HEK293 (cell line): Measurements from ENCODE around the gene AURKAIP1.

ENCODE experiments used
- CTCF ChIA-PET: fragments of 350-600 bp; formaldehyde crosslinking; extraction: SDS; loops from one replicate; lab custom pipeline; 2021; ENCODE audit warnings: antibody characterized with exemption; lab: Yijun Ruan, JAX
- POLR2A ChIA-PET: fragments of 300-600 bp; formaldehyde crosslinking; extraction: SDS; loops from one replicate; lab custom pipeline; 2020; ENCODE audit warnings: antibody characterized with exemption, inconsistent platforms; lab: Yijun Ruan, JAX
- H3K27ac ChIP-seq: fragments of 200-500 bp; sonication (Bioruptor generic); 2 replicates; pipeline ENCODE4 v1.5.1; 2014; ENCODE audit warnings: low read depth, low read length, control low read depth, inconsistent platforms; ENCODE audit errors: extremely low read depth
- H3K36me3 ChIP-seq, 2 experiments: fragments of 200-500 bp in 1 of 2; sonication (Bioruptor generic) in 1 of 2; 1 replicate in 1 of 2; 2 replicates in 1 of 2; pipeline ENCODE4 v1.5.1; 2014 to 2017; ENCODE audit warnings: inconsistent platforms in 2 of 2, low read length in 2 of 2; ENCODE audit not compliant: control insufficient read depth in 2 of 2, insufficient read depth in 1 of 2
- H3K4me1 ChIP-seq: fragments of 200-500 bp; sonication (Bioruptor generic); 2 replicates; pipeline ENCODE4 v1.5.1; 2014; ENCODE audit warnings: mild to moderate bottlenecking, low read length, inconsistent platforms; ENCODE audit not compliant: control insufficient read depth, insufficient read depth
- H3K4me3 ChIP-seq: 2 replicates; pipeline ENCODE4 v1.5.1; 2011; ENCODE audit warnings: low read depth, mild to moderate bottlenecking, control low read depth, low read length, moderate library complexity
- H3K9me3 ChIP-seq: fragments of 200-500 bp; sonication (Bioruptor generic); 2 replicates; pipeline ENCODE4 v1.5.1; 2014; ENCODE audit warnings: low read depth, low read length, inconsistent platforms; ENCODE audit not compliant: control insufficient read depth, insufficient read depth
- BCL11A ChIP-seq: fragments of 450-650 bp; formaldehyde crosslinking; IDR thresholded peaks from 2 replicates; pipeline ENCODE4 v1.5.1; 2016; ENCODE audit warnings: low read depth, missing biosample characterization, missing genetic modification characterization
- GLI2 ChIP-seq: fragments of 450-650 bp; formaldehyde crosslinking; IDR thresholded peaks from 2 replicates; pipeline ENCODE4; 2017; ENCODE audit warnings: missing biosample characterization, missing genetic modification characterization, low read depth, borderline replicate concordance
- KLF7 ChIP-seq: fragments of 450-650 bp; formaldehyde crosslinking; IDR thresholded peaks from 2 replicates; pipeline ENCODE4 v1.5.1; 2016; ENCODE audit warnings: missing biosample characterization, missing genetic modification characterization, borderline replicate concordance
- SP2 ChIP-seq: fragments of 450-650 bp; formaldehyde crosslinking; IDR thresholded peaks from 2 replicates; pipeline ENCODE4 v1.5.1; 2016; ENCODE audit warnings: missing biosample characterization, missing genetic modification characterization
- ZEB2 ChIP-seq: fragments of 450-650 bp; formaldehyde crosslinking; IDR thresholded peaks from 2 replicates; pipeline ENCODE4 v1.5.1; 2016; ENCODE audit warnings: missing biosample characterization, missing genetic modification characterization
- ZFHX2 ChIP-seq: fragments of 450-650 bp; formaldehyde crosslinking; conservative IDR thresholded peaks from 2 replicates; pipeline ENCODE4 v1.5.1; 2016; ENCODE audit warnings: missing biosample characterization, missing genetic modification characterization
- ZNF266 ChIP-seq: fragments of 450-650 bp; formaldehyde crosslinking; IDR thresholded peaks from 2 replicates; pipeline ENCODE4 v1.5.1; 2016; ENCODE audit warnings: missing biosample characterization, missing genetic modification characterization, low read depth
- ZNF274 ChIP-seq, 2 experiments: fragments of 200-500 bp in 1 of 2; fragments of 450-650 bp in 1 of 2; sonication (Bioruptor generic) in 1 of 2; formaldehyde crosslinking in 1 of 2; IDR thresholded peaks; 2 replicates each; pipeline versions ENCODE4 v1.5.1 to v1.6.1; 2014 to 2016; ENCODE audit warnings: borderline replicate concordance in 1 of 2, inconsistent platforms in 1 of 2, low read length in 1 of 2, missing biosample characterization in 1 of 2, missing genetic modification characterization in 1 of 2
- ZNF302 ChIP-seq: fragments of 450-650 bp; formaldehyde crosslinking; IDR thresholded peaks from 2 replicates; pipeline ENCODE4 v1.5.1; 2016; ENCODE audit warnings: missing biosample characterization, missing genetic modification characterization, low read depth
- ZNF324 ChIP-seq: fragments of 450-650 bp; formaldehyde crosslinking; IDR thresholded peaks from 2 replicates; pipeline ENCODE4 v1.5.1; 2016; ENCODE audit warnings: missing biosample characterization, missing genetic modification characterization
- ZNF341 ChIP-seq: fragments of 450-650 bp; formaldehyde crosslinking; IDR thresholded peaks from 2 replicates; pipeline ENCODE4; 2016; ENCODE audit warnings: low read depth, missing biosample characterization, missing genetic modification characterization
- ZNF391 ChIP-seq: fragments of 450-650 bp; formaldehyde crosslinking; IDR thresholded peaks from 2 replicates; pipeline ENCODE4 v1.5.1; 2016; ENCODE audit warnings: low read depth, missing biosample characterization, missing genetic modification characterization, borderline replicate concordance
- ZNF416 ChIP-seq: fragments of 450-650 bp; formaldehyde crosslinking; IDR thresholded peaks from 2 replicates; pipeline ENCODE4 v1.5.1; 2016; ENCODE audit warnings: missing biosample characterization, missing genetic modification characterization
- ZNF654 ChIP-seq: fragments of 450-650 bp; formaldehyde crosslinking; IDR thresholded peaks from 2 replicates; pipeline ENCODE4 v1.5.1; 2016; ENCODE audit warnings: low read depth, missing biosample characterization, missing genetic modification characterization
- ZNF670 ChIP-seq: fragments of 450-650 bp; formaldehyde crosslinking; IDR thresholded peaks from 2 replicates; pipeline ENCODE4 v1.5.1; 2016; ENCODE audit warnings: missing biosample characterization, missing genetic modification characterization, low read depth
- ZNF830 ChIP-seq: fragments of 450-650 bp; IDR thresholded peaks from 2 replicates; pipeline ENCODE4 v1.5.0; 2018; ENCODE audit warnings: missing biosample characterization, missing genetic modification characterization, low read depth, mild to moderate bottlenecking, moderate library complexity
- TF ChIP-seq, protein P1 (sequence below): fragments of 450-650 bp; formaldehyde crosslinking; IDR thresholded peaks from 2 replicates; pipeline ENCODE4; 2016; ENCODE audit warnings: missing biosample characterization, missing genetic modification characterization
- TF ChIP-seq, protein P2 (sequence below): fragments of 450-650 bp; formaldehyde crosslinking; IDR thresholded peaks from 2 replicates; pipeline ENCODE4 v1.5.1; 2016; ENCODE audit warnings: missing biosample characterization, missing genetic modification characterization
- TF ChIP-seq, protein P3 (sequence below): fragments of 450-650 bp; formaldehyde crosslinking; IDR thresholded peaks from 2 replicates; pipeline ENCODE4 v1.5.1; 2016; ENCODE audit warnings: missing biosample characterization, missing genetic modification characterization
- TF ChIP-seq, protein P4 (sequence below): fragments of 450-650 bp; formaldehyde crosslinking; IDR thresholded peaks from 2 replicates; pipeline ENCODE4 v1.5.1; 2016; ENCODE audit warnings: missing biosample characterization, missing genetic modification characterization
- TF ChIP-seq, protein P5 (sequence below): sonication (generic); formaldehyde crosslinking; IDR thresholded peaks from 2 replicates; pipeline ENCODE4 v1.8.1; 2022; ENCODE audit warnings: mild to moderate bottlenecking, moderate library complexity, missing genetic modification reagents
- TF ChIP-seq, protein P6 (sequence below): fragments of 450-650 bp; formaldehyde crosslinking; IDR thresholded peaks from 2 replicates; pipeline ENCODE4 v1.5.1; 2017; ENCODE audit warnings: missing biosample characterization, missing genetic modification characterization

Gene AURKAIP1

DNA sequence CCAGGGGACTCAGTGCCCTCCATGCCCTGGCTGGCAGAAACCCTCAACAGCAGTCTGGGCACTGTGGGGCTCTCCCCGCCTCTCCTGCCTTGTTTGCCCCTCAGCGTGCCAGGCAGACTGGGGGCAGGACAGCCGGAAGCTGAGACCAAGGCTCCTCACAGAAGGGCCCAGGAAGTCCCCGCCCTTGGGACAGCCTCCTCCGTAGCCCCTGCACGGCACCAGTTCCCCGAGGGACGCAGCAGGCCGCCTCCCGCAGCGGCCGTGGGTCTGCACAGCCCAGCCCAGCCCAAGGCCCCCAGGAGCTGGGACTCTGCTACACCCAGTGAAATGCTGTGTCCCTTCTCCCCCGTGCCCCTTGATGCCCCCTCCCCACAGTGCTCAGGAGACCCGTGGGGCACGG is 46.8 kb downstream of the AURKAIP1 start:
- ChIA-PET CTCF (no interaction called here), POLR2A (no interaction called here)
- Histone ChIP-seq H3K27ac (no peak overlapping the region), H3K4me3 (no peak overlapping the region), H3K9me3 (no peaks in the 10 kb centered on the region), H3K4me1 (peaks cover 4% of the 10 kb centered on the region; the same call in 1 of the 2 replicates), H3K36me3 (peaks cover 0 to 24% of the 10 kb centered on the region in 2 experiments; a peak in 2 of 3 replicates)
- TF ChIP-seq SP2 (tag by site-specific recombination) (peak; percentile 10; the same call in 1 of the 2 replicates), ZNF274 (IDR thresholded peaks at IDR 0.05; ENCODE audit: low read length) (no peak), ZNF274 (tag by site-specific recombination; IDR thresholded peaks at IDR 0.05; ENCODE audit: borderline replicate concordance) (no peak)

DNA sequence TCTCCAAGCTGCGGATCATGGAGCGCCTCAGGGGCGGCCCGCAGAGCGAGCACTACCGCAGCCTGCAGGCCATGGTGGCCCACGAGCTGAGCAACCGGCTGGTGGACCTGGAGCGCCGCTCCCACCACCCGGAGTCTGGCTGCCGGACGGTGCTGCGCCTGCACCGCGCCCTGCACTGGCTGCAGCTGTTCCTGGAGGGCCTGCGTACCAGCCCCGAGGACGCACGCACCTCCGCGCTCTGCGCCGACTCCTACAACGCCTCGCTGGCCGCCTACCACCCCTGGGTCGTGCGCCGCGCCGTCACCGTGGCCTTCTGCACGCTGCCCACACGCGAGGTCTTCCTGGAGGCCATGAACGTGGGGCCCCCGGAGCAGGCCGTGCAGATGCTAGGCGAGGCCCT is 47.7 kb downstream of the AURKAIP1 start:
- Histone ChIP-seq H3K36me3 (peaks cover 0 to 29% of the 10 kb centered on the region in 2 experiments; a peak in 2 of 3 replicates), H3K4me1 (peaks cover 7% of the 10 kb centered on the region; the same call in 1 of the 2 replicates), H3K27ac (no peak overlapping the region), H3K4me3 (no peak overlapping the region), H3K9me3 (no peaks in the 10 kb centered on the region)
- CTCF ChIA-PET, result interaction anchor here (0.5 kb wide), 1 partner anchor 344 kb away, joined by 4 read pairs; no protein-coding TSS in a partner anchor
- TF ChIP-seq, protein P1, sequence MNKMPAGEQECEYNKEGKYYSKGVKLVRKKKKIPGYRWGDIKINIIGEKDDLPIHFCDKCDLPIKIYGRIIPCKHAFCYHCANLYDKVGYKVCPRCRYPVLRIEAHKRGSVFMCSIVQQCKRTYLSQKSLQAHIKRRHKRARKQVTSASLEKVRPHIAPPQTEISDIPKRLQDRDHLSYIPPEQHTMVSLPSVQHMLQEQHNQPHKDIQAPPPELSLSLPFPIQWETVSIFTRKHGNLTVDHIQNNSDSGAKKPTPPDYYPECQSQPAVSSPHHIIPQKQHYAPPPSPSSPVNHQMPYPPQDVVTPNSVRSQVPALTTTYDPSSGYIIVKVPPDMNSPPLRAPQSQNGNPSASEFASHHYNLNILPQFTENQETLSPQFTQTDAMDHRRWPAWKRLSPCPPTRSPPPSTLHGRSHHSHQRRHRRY (tag by site-specific recombination), result no peak
- TF ChIP-seq, protein P2, sequence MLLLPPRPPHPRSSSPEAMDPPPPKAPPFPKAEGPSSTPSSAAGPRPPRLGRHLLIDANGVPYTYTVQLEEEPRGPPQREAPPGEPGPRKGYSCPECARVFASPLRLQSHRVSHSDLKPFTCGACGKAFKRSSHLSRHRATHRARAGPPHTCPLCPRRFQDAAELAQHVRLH (tag by site-specific recombination), result no peak
- no peak for TF ChIP-seq ZFHX2
- TF ChIP-seq, protein P3, sequence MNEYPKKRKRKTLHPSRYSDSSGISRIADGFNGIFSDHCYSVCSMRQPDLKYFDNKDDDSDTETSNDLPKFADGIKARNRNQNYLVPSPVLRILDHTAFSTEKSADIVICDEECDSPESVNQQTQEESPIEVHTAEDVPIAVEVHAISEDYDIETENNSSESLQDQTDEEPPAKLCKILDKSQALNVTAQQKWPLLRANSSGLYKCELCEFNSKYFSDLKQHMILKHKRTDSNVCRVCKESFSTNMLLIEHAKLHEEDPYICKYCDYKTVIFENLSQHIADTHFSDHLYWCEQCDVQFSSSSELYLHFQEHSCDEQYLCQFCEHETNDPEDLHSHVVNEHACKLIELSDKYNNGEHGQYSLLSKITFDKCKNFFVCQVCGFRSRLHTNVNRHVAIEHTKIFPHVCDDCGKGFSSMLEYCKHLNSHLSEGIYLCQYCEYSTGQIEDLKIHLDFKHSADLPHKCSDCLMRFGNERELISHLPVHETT (tag by site-specific recombination), result no peak
- no peak for TF ChIP-seq ZNF391 (tag by site-specific recombination)
- TF ChIP-seq ZNF266 (tag by site-specific recombination), result no peak
- TF ChIP-seq ZNF341, result no peak
- no peak for TF ChIP-seq BCL11A
- TF ChIP-seq, protein P4, sequence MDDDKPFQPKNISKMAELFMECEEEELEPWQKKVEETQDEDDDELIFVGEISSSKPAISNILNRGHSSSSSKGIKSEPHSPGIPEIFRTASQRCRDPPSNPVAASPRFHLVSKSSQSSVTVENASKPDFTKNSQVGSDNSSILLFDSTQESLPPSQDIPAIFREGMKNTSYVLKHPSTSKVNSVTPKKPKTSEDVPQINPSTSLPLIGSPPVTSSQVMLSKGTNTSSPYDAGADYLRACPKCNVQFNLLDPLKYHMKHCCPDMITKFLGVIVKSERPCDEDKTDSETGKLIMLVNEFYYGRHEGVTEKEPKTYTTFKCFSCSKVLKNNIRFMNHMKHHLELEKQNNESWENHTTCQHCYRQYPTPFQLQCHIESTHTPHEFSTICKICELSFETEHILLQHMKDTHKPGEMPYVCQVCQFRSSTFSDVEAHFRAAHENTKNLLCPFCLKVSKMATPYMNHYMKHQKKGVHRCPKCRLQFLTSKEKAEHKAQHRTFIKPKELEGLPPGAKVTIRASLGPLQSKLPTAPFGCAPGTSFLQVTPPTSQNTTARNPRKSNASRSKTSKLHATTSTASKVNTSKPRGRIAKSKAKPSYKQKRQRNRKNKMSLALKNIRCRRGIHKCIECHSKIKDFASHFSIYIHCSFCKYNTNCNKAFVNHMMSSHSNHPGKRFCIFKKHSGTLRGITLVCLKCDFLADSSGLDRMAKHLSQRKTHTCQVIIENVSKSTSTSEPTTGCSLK (tag by site-specific recombination), result no peak
- TF ChIP-seq, protein P5, sequence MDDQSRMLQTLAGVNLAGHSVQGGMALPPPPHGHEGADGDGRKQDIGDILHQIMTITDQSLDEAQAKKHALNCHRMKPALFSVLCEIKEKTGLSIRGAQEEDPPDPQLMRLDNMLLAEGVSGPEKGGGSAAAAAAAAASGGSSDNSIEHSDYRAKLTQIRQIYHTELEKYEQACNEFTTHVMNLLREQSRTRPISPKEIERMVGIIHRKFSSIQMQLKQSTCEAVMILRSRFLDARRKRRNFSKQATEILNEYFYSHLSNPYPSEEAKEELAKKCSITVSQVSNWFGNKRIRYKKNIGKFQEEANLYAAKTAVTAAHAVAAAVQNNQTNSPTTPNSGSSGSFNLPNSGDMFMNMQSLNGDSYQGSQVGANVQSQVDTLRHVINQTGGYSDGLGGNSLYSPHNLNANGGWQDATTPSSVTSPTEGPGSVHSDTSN, result no peak
- TF ChIP-seq GLI2 (tag by site-specific recombination), result no peak
- no peak for TF ChIP-seq KLF7 (tag by site-specific recombination)
- TF ChIP-seq ZNF654 (tag by site-specific recombination), result no peak
- no peak for TF ChIP-seq ZNF416 (tag by site-specific recombination)
- no peak for TF ChIP-seq ZNF302 (tag by site-specific recombination)
- no peak for TF ChIP-seq ZNF670 (tag by site-specific recombination)
- no peak for TF ChIP-seq ZNF830 (tag by site-specific recombination)
- TF ChIP-seq, protein P6, sequence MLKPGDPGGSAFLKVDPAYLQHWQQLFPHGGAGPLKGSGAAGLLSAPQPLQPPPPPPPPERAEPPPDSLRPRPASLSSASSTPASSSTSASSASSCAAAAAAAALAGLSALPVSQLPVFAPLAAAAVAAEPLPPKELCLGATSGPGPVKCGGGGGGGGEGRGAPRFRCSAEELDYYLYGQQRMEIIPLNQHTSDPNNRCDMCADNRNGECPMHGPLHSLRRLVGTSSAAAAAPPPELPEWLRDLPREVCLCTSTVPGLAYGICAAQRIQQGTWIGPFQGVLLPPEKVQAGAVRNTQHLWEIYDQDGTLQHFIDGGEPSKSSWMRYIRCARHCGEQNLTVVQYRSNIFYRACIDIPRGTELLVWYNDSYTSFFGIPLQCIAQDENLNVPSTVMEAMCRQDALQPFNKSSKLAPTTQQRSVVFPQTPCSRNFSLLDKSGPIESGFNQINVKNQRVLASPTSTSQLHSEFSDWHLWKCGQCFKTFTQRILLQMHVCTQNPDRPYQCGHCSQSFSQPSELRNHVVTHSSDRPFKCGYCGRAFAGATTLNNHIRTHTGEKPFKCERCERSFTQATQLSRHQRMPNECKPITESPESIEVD (tag by site-specific recombination), result no peak
- TF ChIP-seq ZNF324 (tag by site-specific recombination), result no peak
- no peak for TF ChIP-seq ZEB2 (tag by site-specific recombination)
- POLR2A ChIA-PET, result interaction anchor here (0.6 kb wide), 1 partner anchor 57 kb away, joined by 3 read pairs; no protein-coding TSS in a partner anchor
